Measurements from ENCODE around the gene HOXA4.

Gene HOXA4

GRCh38 chr7:27169658-27170425 lies 39.3 kb upstream of the HOXA4 start:
- no peak for DNase-seq

- DNase-seq: no peak
Measured at GRCh38 chr7:27168265-27168947, 37.8 kb upstream of the HOXA4 start.

GRCh38 chr7:27167916-27168264 lies 37.3 kb upstream of the HOXA4 start:
- no peak for DNase-seq

GRCh38 chr7:27166531-27167505 lies 36.3 kb upstream of the HOXA4 start:
- DNase-seq: no peak

- no peak for DNase-seq
Measured at GRCh38 chr7:27165996-27166530, 35.5 kb upstream of the HOXA4 start.

- no peak for DNase-seq
Measured at GRCh38 chr7:27165089-27165995, 34.8 kb upstream of the HOXA4 start, which contains the start of gene HOXA9. HOXA9 (minus strand) TSS chr7:27165537; CDS start chr7:27165457, 80 bp downstream.

- no peak for DNase-seq
Measured at GRCh38 chr7:27164367-27165088, 34.0 kb upstream of the HOXA4 start.

- no peak for DNase-seq
Measured at GRCh38 chr7:27164045-27164366, 33.4 kb upstream of the HOXA4 start.

- no peak for DNase-seq
Measured at GRCh38 chr7:27163288-27164044, 32.9 kb upstream of the HOXA4 start.

GRCh38 chr7:27162561-27163287 lies 32.2 kb upstream of the HOXA4 start:
- no peak for DNase-seq

- DNase-seq: no peak
Measured at GRCh38 chr7:27161721-27162560, 31.4 kb upstream of the HOXA4 start.

GRCh38 chr7:27161214-27161720 lies 30.7 kb upstream of the HOXA4 start:
- no peak for DNase-seq

- peak; percentile 86 to 88 for DNase-seq
Measured at GRCh38 chr7:27160546-27161213, 30.1 kb upstream of the HOXA4 start.

- DNase-seq: no peak
Measured at GRCh38 chr7:27160145-27160545, 29.6 kb upstream of the HOXA4 start.

- no peak for DNase-seq
Measured at GRCh38 chr7:27159266-27160144, 28.9 kb upstream of the HOXA4 start.

- no peak for DNase-seq
Measured at GRCh38 chr7:27158436-27159265, 28.1 kb upstream of the HOXA4 start.

Data from stimulated activated CD4-positive, alpha-beta T cell treated with anti-CD3 and anti-CD28 coated beads, Interleukin-2, amount 100 ng/mL, for 48 hours (primary cell).